Osteocyte (in vitro differentiated cells): ENCODE results near the gene UPF3A. TPM values are rescaled to one million over a fixed set of nuclear protein-coding genes. Genes with fewer than 3 reads are reported as not detected.

ENCODE experiments used
- DNase-seq: peaks from one replicate; pipeline ENCODE4 v3.0.0; 2021; ENCODE audit warnings: mixed read lengths; ENCODE audit not compliant: unreplicated experiment; ENCODE audit errors: extremely low spot score
- H3K27ac Mint-ChIP-seq: one replicate; pipeline ENCODE4 v1.8.0; 2021; ENCODE audit warnings: mild to moderate bottlenecking, mixed read lengths; ENCODE audit not compliant: unreplicated experiment
- H3K27me3 Mint-ChIP-seq: one replicate; pipeline ENCODE4 v1.8.0; 2021; ENCODE audit warnings: mixed read lengths; ENCODE audit not compliant: unreplicated experiment
- H3K36me3 Mint-ChIP-seq: one replicate; pipeline ENCODE4 v1.8.0; 2021; ENCODE audit warnings: mixed read lengths; ENCODE audit not compliant: unreplicated experiment
- H3K4me1 Mint-ChIP-seq: one replicate; pipeline ENCODE4 v1.8.0; 2021; ENCODE audit warnings: mixed read lengths; ENCODE audit not compliant: unreplicated experiment
- H3K4me3 Mint-ChIP-seq: one replicate; pipeline ENCODE4 v1.8.0; 2021; ENCODE audit warnings: mild to moderate bottlenecking, moderate library complexity, mixed read lengths; ENCODE audit not compliant: unreplicated experiment
- H3K9me3 Mint-ChIP-seq: one replicate; pipeline ENCODE4 v1.8.0; 2021; ENCODE audit warnings: mixed read lengths; ENCODE audit not compliant: unreplicated experiment
- CTCF ChIP-seq: fragments of 200-600 bp; sonication (generic); IDR thresholded peaks from 2 replicates; pipeline ENCODE4 v1.5.0; 2021; ENCODE audit warnings: antibody characterized with exemption, mild to moderate bottlenecking, moderate library complexity
- total RNA-seq: library from RNA; stranded (reverse); gene quantifications from 2 replicates; pipeline ENCODE4 v1.2.1, GENCODE V29; 2021

The UPF3A gene
- total RNA-seq, 1 donor from 2014 or later, result 63.1 TPM

- TF ChIP-seq CTCF, result no peak
- Mint-ChIP-seq H3K27me3 (no peaks in the 10 kb centered on the region), H3K27ac (no peak overlapping the region), H3K36me3 (peaks cover 32% of the 10 kb centered on the region), H3K4me3 (no peak overlapping the region), H3K9me3 (no peaks in the 10 kb centered on the region), H3K4me1 (peaks cover 28% of the 10 kb centered on the region)
- DNase-seq, result no peak
These were observed 3.9 kb downstream of the UPF3A start for GRCh38 chr13:114285166-114285808.

- H3K4me1 Mint-ChIP-seq, result peaks cover 21% of the 10 kb centered on the region
- no peak overlapping the region for H3K4me3 Mint-ChIP-seq
- no peaks in the 10 kb centered on the region for H3K9me3 Mint-ChIP-seq
- DNase-seq, result no peak
- peaks cover 37% of the 10 kb centered on the region for H3K36me3 Mint-ChIP-seq
- no peaks in the 10 kb centered on the region for H3K27me3 Mint-ChIP-seq
- no peak overlapping the region for H3K27ac Mint-ChIP-seq
- no peak for TF ChIP-seq CTCF
These were observed 5.4 kb downstream of the UPF3A start for GRCh38 chr13:114286808-114287207.

GRCh38 chr13:114288157-114288591 lies 6.8 kb downstream of the UPF3A start:
- no peak overlapping the region for H3K4me3 Mint-ChIP-seq
- DNase-seq, result no peak
- H3K36me3 Mint-ChIP-seq, result peaks cover 39% of the 10 kb centered on the region
- H3K27ac Mint-ChIP-seq, result peak overlapping the region; percentile 10
- peaks cover 15% of the 10 kb centered on the region for H3K4me1 Mint-ChIP-seq
- TF ChIP-seq CTCF, result no peak
- H3K27me3 Mint-ChIP-seq, result no peaks in the 10 kb centered on the region
- no peaks in the 10 kb centered on the region for H3K9me3 Mint-ChIP-seq

GRCh38 chr13:114296448-114296847 lies 15.0 kb downstream of the UPF3A start:
- H3K9me3 Mint-ChIP-seq, result no peaks in the 10 kb centered on the region
- H3K4me3 Mint-ChIP-seq, result no peak overlapping the region
- H3K27ac Mint-ChIP-seq, result no peak overlapping the region

GRCh38 chr13:114296902-114297301 lies 15.5 kb downstream of the UPF3A start:
- Mint-ChIP-seq H3K27me3 (no peaks in the 10 kb centered on the region), H3K4me1 (no peaks in the 10 kb centered on the region), H3K36me3 (peaks cover 28% of the 10 kb centered on the region)

More at GRCh38 chr13:114296448-114296847, 15.0 kb downstream of the UPF3A start:
- no peak for DNase-seq
- no peaks in the 10 kb centered on the region for H3K27me3 Mint-ChIP-seq
- H3K36me3 Mint-ChIP-seq, result peaks cover 27% of the 10 kb centered on the region
- H3K4me1 Mint-ChIP-seq, result no peaks in the 10 kb centered on the region
- TF ChIP-seq CTCF, result no peak

More at GRCh38 chr13:114296902-114297301, 15.5 kb downstream of the UPF3A start:
- Mint-ChIP-seq H3K9me3 (no peaks in the 10 kb centered on the region), H3K4me3 (no peak overlapping the region), H3K27ac (no peak overlapping the region)
- DNase-seq, result no peak
- TF ChIP-seq CTCF, result no peak
